Astrocyte of the cerebellum (primary cell): ENCODE measurements around the gene KIAA1671.

ENCODE experiments used
- DNase-seq: peaks from one replicate; pipeline ENCODE4 v3.0.0-alpha.2; 2011; ENCODE audit warnings: low read depth
- H3K4me3 ChIP-seq: 2 replicates; pipeline ENCODE4 v1.5.1; 2011; ENCODE audit warnings: mild to moderate bottlenecking, low read depth, low read length, moderate library complexity
- in situ Hi-C: cut with HindIII; loops from 2 replicates; pipeline ENCODE4 v1.10.0; 2017; ENCODE audit warnings: low sequenced_read_pairs
- TF ChIP-seq, protein P1 (sequence below): IDR thresholded peaks from 2 replicates; pipeline ENCODE4 v1.5.1; 2012; ENCODE audit warnings: low read length, low read depth, moderate library complexity, mild to moderate bottlenecking; ENCODE audit errors: missing control alignments

The KIAA1671 gene

DNA sequence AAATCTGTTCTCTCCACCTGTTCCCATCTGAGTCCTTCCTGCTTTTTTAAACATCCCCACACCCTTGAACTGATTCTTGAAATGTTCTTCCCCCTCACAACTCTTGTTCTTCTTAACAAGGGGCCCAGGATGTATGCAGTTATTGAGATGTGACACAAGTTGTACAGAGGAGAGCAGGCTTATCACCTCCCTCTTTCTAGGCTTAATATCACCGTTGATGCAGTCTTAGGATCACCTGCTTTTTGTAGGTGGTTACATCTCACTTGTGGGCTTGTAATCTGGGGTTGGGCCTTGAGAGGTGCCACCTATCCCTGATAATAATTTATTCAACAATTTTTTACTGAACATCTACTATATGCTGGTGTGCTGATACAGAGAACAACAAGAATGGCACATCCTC, 253.3 kb downstream of the KIAA1671 start:
- no peak overlapping the region for H3K4me3 ChIP-seq
- in situ Hi-C loops = no loop called here
- no peak for DNase-seq
- TF ChIP-seq, protein P1, sequence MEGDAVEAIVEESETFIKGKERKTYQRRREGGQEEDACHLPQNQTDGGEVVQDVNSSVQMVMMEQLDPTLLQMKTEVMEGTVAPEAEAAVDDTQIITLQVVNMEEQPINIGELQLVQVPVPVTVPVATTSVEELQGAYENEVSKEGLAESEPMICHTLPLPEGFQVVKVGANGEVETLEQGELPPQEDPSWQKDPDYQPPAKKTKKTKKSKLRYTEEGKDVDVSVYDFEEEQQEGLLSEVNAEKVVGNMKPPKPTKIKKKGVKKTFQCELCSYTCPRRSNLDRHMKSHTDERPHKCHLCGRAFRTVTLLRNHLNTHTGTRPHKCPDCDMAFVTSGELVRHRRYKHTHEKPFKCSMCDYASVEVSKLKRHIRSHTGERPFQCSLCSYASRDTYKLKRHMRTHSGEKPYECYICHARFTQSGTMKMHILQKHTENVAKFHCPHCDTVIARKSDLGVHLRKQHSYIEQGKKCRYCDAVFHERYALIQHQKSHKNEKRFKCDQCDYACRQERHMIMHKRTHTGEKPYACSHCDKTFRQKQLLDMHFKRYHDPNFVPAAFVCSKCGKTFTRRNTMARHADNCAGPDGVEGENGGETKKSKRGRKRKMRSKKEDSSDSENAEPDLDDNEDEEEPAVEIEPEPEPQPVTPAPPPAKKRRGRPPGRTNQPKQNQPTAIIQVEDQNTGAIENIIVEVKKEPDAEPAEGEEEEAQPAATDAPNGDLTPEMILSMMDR = no peak

DNA sequence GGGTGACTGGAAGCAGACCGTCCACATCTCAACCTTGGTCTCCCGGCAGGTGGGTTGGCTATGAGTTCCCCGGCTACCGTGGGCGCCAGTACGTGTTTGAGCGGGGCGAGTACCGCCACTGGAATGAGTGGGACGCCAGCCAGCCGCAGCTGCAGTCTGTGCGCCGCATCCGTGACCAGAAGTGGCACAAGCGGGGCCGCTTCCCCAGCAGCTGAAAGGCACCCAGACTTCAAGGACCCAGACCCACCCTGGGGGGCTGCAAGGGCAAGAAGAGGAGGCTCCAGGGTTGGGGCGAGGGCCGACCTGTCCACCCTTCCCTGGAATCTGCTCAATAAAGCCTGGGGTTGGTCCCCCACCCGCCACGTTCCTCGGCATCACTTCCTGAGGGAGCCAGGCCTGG, 254.5 kb downstream of the KIAA1671 start:
- in situ Hi-C loops = no loop called here
- DNase-seq = no peak
- no peak overlapping the region for H3K4me3 ChIP-seq
- TF ChIP-seq, protein P1 = no peak

DNA sequence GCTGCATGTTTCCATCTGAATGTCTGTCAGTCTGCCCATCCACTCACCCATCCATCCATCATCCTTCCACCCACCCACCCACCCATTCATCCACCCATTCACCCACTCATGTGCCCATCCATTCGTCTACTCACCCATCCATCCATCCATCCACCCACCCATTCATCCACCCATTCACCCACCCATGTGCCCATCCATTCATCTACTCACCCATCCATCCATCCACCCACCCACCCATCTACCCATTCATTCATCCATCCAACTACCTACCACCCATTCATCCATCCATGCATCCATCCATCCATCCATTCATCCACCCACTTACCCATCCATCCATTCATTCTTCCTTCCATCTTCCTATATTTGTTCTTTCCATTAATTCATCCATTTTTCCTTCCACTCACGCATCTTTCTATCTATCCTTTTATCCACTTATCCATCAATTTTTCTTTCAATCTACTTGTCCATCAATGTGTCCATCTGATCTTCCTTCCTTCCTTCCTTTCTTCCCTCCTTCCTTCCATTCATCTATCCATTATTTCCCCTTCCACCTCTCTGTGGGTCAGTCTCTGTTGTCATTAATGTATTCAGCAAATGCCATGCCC, 255.1 kb downstream of the KIAA1671 start:
- no peak overlapping the region for H3K4me3 ChIP-seq
- in situ Hi-C loops = no loop called here
- TF ChIP-seq, protein P1 = no peak
- DNase-seq = no peak

DNA sequence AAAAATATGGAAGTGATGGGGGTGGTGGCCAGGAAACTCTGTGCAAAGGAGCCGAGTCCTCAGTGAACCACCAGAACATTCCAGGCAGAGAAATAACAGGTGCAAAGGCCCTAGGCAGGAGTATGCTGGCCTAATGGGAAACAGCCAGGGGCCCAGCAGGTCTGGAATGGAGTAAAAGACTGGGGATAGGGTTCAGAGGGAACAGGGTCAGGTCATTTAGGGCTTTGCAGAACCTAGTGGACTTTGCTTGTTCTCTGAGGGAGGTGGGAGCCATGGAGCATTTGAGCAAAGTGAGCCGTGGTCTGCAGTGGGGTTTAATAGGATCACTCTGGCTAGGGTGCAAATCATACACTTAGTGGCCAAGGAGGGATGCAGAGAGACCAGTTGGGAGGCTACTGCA, 255.8 kb downstream of the KIAA1671 start:
- in situ Hi-C loops = no loop called here
- DNase-seq = no peak
- TF ChIP-seq, protein P1 = no peak
- no peak overlapping the region for H3K4me3 ChIP-seq

DNA sequence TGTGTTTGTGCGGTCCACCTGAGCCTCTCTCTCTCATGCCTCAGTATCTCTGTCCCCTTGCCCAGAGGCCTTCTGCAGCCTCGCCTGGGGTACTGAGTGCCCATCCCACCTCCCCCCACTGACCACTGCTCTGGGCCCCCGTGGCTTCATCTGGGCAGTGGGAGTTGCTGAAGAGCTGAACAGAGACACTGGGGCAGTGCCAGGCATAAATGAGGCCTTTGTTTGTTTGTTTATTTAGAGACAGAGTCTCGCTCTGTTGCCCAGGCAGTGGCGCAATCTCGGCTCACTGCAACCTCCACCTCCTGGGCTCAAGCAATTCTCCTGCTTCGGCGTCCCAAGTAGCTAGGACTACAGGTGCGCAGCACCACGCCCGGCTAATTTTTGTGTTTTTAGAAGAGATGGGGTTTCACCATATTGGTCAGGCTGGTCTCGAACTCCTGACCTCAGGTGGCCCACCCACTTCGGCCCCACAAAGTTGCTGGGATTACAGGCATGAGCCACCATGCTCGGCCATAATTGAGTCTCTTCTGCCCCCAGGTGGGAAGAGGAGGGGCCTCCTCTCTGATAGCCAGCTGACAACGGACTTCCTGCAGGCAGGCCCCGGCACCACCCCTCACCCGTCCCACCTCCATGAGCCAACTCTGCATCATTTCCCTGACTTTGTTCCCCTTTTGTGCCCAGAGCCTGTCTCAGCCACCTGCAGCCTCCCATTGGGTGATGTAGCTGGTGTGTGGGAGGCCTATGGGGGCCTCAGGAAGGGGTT, 256.4 kb downstream of the KIAA1671 start:
- no peak overlapping the region for H3K4me3 ChIP-seq
- in situ Hi-C loops = no loop called here
- TF ChIP-seq, protein P1 = no peak
- no peak for DNase-seq

DNA sequence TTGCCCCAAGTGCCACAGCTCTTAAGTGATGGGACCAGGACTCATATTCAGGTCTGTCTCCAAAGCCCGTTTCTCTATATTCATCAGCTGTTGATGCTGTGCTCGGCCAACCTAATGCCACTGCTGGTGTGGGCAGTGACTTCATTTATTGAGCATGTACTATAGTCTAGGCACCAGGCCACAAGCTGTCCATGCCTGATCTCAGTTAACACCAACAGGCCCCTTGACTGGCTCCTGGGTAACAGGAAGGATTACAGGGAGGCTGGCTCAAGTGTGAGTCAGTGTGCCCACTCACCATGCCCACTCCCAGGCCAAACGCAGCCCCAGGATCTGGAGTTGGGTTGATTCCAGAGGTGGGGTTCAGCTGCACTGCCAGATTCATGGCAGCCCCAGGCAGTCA, 258.3 kb downstream of the KIAA1671 start:
- in situ Hi-C loops = no loop called here
- TF ChIP-seq, protein P1 = no peak
- DNase-seq = no peak
- H3K4me3 ChIP-seq = no peak overlapping the region
